K562 (cell line): ENCODE results near the gene PLXNB3. TPM values are rescaled to one million over a fixed set of nuclear protein-coding genes. Genes with fewer than 3 reads are reported as not detected.

Experiments used
- ATAC-seq: fragments of 200-7000 bp; cut with Tn5 transposase; 3 replicates; pipeline ENCODE4 v1.9.1; 2020; ENCODE audit warnings: moderate library complexity
- BruUV-seq: library from RNA; stranded (reverse); fragments of 400-500 nt; replicated peaks from 2 replicates; lab custom pipeline; 2021; lab: Mats Ljungman, UMichigan
- CTCF ChIA-PET: fragments of 300-600 bp; formaldehyde crosslinking; extraction: SDS; loops from one replicate; lab custom pipeline; 2021; ENCODE audit warnings: low intra/inter-chr PET ratio; lab: Yijun Ruan, JAX
- POLR2A ChIA-PET: fragments of 300-600, 350-650 bp; sonication (Branson Sonifier 250); formaldehyde crosslinking; extraction: SDS; loops from one replicate; lab custom pipeline; 2021; ENCODE audit warnings: antibody characterized with exemption, inconsistent platforms; lab: Yijun Ruan, JAX
- DNase-seq, 4 experiments: peaks; one replicate each; pipeline versions ENCODE4 v3.0.0 to v3.0.0-alpha.2; 2011 to 2018; ENCODE audit warnings: low spot score in 3 of 4, mixed read lengths in 3 of 4; ENCODE audit errors: extremely low read depth in 1 of 4
- FAIRE-seq: peaks from 2 replicates; lab custom pipeline; 2011; peaks lifted over from hg19 to GRCh38; lab: Jason Lieb, UNC
- H2AFZ ChIP-seq: 2 replicates; pipeline ENCODE4 v1.6.0; 2011; ENCODE audit warnings: low read depth, low read length, control low read depth, inconsistent platforms
- H3K27ac ChIP-seq: fragments of 200-600 bp; 3 replicates; pipeline ENCODE4 v1.8.0; 2011; ENCODE audit warnings: low read depth, mild to moderate bottlenecking, control low read depth, inconsistent platforms, low read length, moderate library complexity, mixed read lengths; ENCODE audit errors: extremely low read depth
- H3K27me3 ChIP-seq, 2 experiments: fragments of 300-600 bp in 1 of 2; 2 replicates in 1 of 2; 3 replicates in 1 of 2; pipeline versions ENCODE4 v1.6.0 to v1.8.0; 2011; ENCODE audit warnings: inconsistent platforms in 2 of 2, low read length in 2 of 2, mild to moderate bottlenecking in 1 of 2, mixed read lengths in 1 of 2, moderate library complexity in 1 of 2; ENCODE audit not compliant: control insufficient read depth in 2 of 2, insufficient read depth in 2 of 2
- H3K36me3 ChIP-seq: fragments of 300-600 bp; 3 replicates; pipeline ENCODE4 v1.8.0; 2011; ENCODE audit warnings: mild to moderate bottlenecking, low read length, inconsistent platforms; ENCODE audit not compliant: control insufficient read depth, insufficient read depth
- H3K4me1 ChIP-seq, 2 experiments: fragments of 200-600 bp in 1 of 2; replicated peaks in 1 of 2; 2 replicates in 1 of 2; 3 replicates in 1 of 2; pipeline versions ENCODE4 v1.5.1 to v1.8.0; 2011; ENCODE audit warnings: inconsistent platforms in 2 of 2, low read length in 2 of 2, mild to moderate bottlenecking in 1 of 2, mixed read lengths in 1 of 2, moderate library complexity in 1 of 2; ENCODE audit not compliant: control insufficient read depth in 2 of 2, insufficient read depth in 2 of 2
- H3K4me2 ChIP-seq: 2 replicates; pipeline ENCODE4 v1.6.1; 2011; ENCODE audit warnings: low read length, control low read depth, inconsistent platforms, mixed read lengths; ENCODE audit not compliant: insufficient read depth
- H3K4me3 ChIP-seq: fragments of 200-600 bp; sonication (generic), shearing (Covaris generic); 2 replicates; pipeline ENCODE4 v1.5.1; 2016; ENCODE audit warnings: control low read depth, inconsistent platforms
- H3K79me2 ChIP-seq: fragments of 200-600 bp; 3 replicates; pipeline ENCODE4 v1.8.0; 2011; ENCODE audit warnings: low read length, inconsistent platforms; ENCODE audit not compliant: control insufficient read depth, insufficient read depth
- H3K9ac ChIP-seq, 2 experiments: 2 replicates each; pipeline versions ENCODE4 v1.6.0 to v1.6.1; 2011; ENCODE audit warnings: low read depth in 2 of 2, low read length in 2 of 2, control low read depth in 1 of 2, inconsistent platforms in 1 of 2, mild to moderate bottlenecking in 1 of 2, mixed read lengths in 1 of 2; ENCODE audit not compliant: insufficient read depth in 1 of 2
- H3K9me1 ChIP-seq: one replicate; pipeline ENCODE4 v1.6.0; 2011; ENCODE audit warnings: inconsistent platforms, mild to moderate bottlenecking, low read length, moderate library complexity; ENCODE audit not compliant: control insufficient read depth, insufficient read depth
- H3K9me3 ChIP-seq: replicated peaks from 2 replicates; pipeline ENCODE4 v1.5.1; 2011; ENCODE audit warnings: low read depth, low read length, inconsistent platforms; ENCODE audit not compliant: control insufficient read depth, insufficient read depth
- H4K20me1 ChIP-seq: replicated peaks from 2 replicates; pipeline ENCODE4 v1.6.1; 2011; ENCODE audit warnings: low read length, inconsistent platforms, mixed read lengths; ENCODE audit not compliant: control insufficient read depth, insufficient read depth
- CBX3 ChIP-seq, 2 experiments: IDR thresholded peaks; 1 replicate in 1 of 2; 2 replicates in 1 of 2; pipeline ENCODE4 v1.6.1; 2012; ENCODE audit warnings: inconsistent platforms in 2 of 2, low read length in 2 of 2, borderline replicate concordance in 1 of 2, control low read depth in 1 of 2
- KDM5B ChIP-seq: fragments of 200-600 bp; sonication (generic); IDR thresholded peaks from 2 replicates; pipeline ENCODE4 v1.6.1; 2012; ENCODE audit warnings: low read depth, mild to moderate bottlenecking, moderate library complexity, low read length, control low read depth, inconsistent platforms; ENCODE audit not compliant: insufficient replicate concordance
- WGBS: fragments of 100-300 bp; shearing (Covaris generic); methylation state at CpG from one replicate; pipeline ENCODE4 v1.1.6; 2016; ENCODE audit warnings: low coverage, mixed read lengths; ENCODE audit not compliant: insufficient coverage; ENCODE audit errors: missing lambda C conversion rate; 5-methylcytosine and 5-hydroxymethylcytosine counted together
- in situ Hi-C: fragments of 300-500 bp; cut with MboI; formaldehyde crosslinking; loops from 4 replicates; pipeline ENCODE4 v1.15.0; 2018; ENCODE audit warnings: inconsistent platforms, mixed read lengths
- intact Hi-C: fragments of 100-400 bp; cut with micrococcal nuclease; formaldehyde crosslinking; loops from 2 replicates; pipeline ENCODE4 v1.14.2; 2022
- polyA plus RNA-seq, 8 experiments: library from polyadenylated mRNA; depleted of rRNA in 4 of 8; stranded (reverse) in 5 of 8; unstranded in 3 of 8; fragments of >200 nt; fragmentation: Nextera tagmentation in 2 of 8; fragmentation: Illumina TruSeq in 1 of 8; extraction: Ambion mirVana in 2 of 8; extraction: Trizol in 1 of 8; gene quantifications; 2 replicates each; pipeline versions ENCODE4 v1.2.1 to v1.2.3, GENCODE V29; 2011 to 2014; ENCODE audit warnings: inconsistent platforms in 1 of 8, missing spikeins in 1 of 8
- total RNA-seq, 7 experiments: library from RNA; depleted of rRNA in 6 of 7; stranded (reverse); fragments of >200 nt in 6 of 7; fragmentation: Illumina TruSeq in 2 of 7; extraction: Trizol in 2 of 7; gene quantifications; 2 replicates each; pipeline versions ENCODE4 v1.2.1 to v1.2.3, GENCODE V29; 2011 to 2021; ENCODE audit warnings: low replicate concordance in 1 of 7
- TF ChIP-seq, protein P1 (sequence below): fragments of 250-450 bp; sonication (Bioruptor Pico); IDR thresholded peaks from 2 replicates; pipeline ENCODE4 v1.8.0; 2021; ENCODE audit warnings: moderate library complexity, mild to moderate bottlenecking, inconsistent platforms

PLXNB3 gene
- total and polyA plus RNA-seq, 9 of the 15 experiments (the other 6 are each of a cell fraction or from before 2014, with no cell fraction given): 0.22 to 2.0 (median 1.4) TPM; not detected in 2

DNA sequence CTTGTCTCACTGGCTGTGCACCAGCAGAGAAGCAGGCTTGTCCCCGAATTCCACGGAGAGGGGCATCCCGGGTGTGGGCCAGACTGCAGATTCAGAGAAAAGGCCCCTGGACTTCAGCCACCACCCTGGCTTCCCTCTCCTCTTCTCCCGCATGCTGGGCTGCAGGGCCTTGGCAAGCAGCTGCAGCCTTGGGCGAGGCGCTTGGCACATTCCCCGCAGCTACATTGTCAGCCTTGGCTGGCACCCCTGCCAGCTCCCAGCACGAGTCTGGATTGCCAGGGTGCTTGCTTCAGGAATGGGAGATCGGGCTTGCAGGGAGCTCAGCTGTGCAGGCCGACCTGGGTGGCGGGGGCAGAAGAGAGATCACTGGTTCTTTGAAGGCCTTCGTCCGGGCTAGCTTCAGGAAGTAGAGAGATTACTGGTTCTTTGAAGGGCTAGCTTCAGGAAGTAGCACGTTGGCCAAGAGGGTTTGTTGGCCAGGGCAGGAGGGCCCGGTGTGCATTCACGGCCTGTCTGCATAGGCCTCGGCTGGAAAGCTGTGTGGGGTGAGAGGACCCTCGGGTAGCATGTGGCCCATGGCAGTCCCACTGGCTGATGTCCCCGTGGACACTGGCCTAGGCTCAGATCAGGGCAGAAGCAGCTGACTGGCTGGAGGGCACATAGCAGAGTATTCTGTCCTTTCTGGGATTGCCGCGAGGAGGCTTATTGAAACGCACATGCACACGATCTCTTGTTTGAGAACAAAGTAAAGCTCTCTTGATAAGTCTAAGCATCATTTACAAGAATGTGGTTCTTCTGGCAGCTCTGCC lies 36.7 kb upstream of the PLXNB3 start:
- Histone ChIP-seq H3K9me1 (no peaks in the 10 kb centered on the region), H2AFZ (peak overlapping the region; percentile 59), H3K27ac (peak overlapping the region; percentile 83; the same call in 2 of the 3 replicates), H3K9me3 (0 out of 2 replicates have a peak, but pooled peaks cover 2% of the 10 kb centered on the region), H4K20me1 (peaks cover 10% of the 10 kb centered on the region), H3K79me2 (peaks cover 38% of the 10 kb centered on the region), H3K9ac (peak overlapping the region; percentile 63 to 92), H3K4me1 (peaks cover 34 to 60% of the 10 kb centered on the region in 2 experiments), H3K4me2 (peak overlapping the region; percentile 78), H3K27me3 (no peaks in the 10 kb centered on the region), H3K4me3 (peak overlapping the region; percentile 12; the same call in 1 of the 2 replicates), H3K36me3 (peaks cover 9% of the 10 kb centered on the region)
- in situ Hi-C loops (no loop called here), intact Hi-C loops (no loop called here)
- no peak for TF ChIP-seq CBX3 (IDR thresholded peaks at IDR 0.05; ENCODE audit: borderline replicate concordance in 1 of 2, low read length in 2 of 2)
- peak; percentile 3 for TF ChIP-seq KDM5B
- TF ChIP-seq, protein P1, sequence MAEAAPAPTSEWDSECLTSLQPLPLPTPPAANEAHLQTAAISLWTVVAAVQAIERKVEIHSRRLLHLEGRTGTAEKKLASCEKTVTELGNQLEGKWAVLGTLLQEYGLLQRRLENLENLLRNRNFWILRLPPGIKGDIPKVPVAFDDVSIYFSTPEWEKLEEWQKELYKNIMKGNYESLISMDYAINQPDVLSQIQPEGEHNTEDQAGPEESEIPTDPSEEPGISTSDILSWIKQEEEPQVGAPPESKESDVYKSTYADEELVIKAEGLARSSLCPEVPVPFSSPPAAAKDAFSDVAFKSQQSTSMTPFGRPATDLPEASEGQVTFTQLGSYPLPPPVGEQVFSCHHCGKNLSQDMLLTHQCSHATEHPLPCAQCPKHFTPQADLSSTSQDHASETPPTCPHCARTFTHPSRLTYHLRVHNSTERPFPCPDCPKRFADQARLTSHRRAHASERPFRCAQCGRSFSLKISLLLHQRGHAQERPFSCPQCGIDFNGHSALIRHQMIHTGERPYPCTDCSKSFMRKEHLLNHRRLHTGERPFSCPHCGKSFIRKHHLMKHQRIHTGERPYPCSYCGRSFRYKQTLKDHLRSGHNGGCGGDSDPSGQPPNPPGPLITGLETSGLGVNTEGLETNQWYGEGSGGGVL: no peak
- POLR2A ChIA-PET: interaction anchor here (0.6 to 1.1 kb wide), 7 partner anchors 11 to 364 kb away, joined by 3 to 8 read pairs (median 3); no protein-coding TSS in a partner anchor
- no peak for FAIRE-seq
- BruUV-seq: no TSS peak
- WGBS: 63% methylated on average over 19 of the region's 23 CpGs
- no peak for ATAC-seq
- CTCF ChIA-PET: no interaction called here
- DNase-seq: no peak
